ENCODE data around the gene CKAP2L. TPM values are rescaled to one million over a fixed set of nuclear protein-coding genes. Genes with fewer than 3 reads are reported as not detected.

The CKAP2L gene
- total and polyA plus RNA-seq, 2 experiments from 2014 or later: 6.6 to 10.9 TPM

- peak overlapping the region; percentile 22 for H3K9ac ChIP-seq
- H3K4me3 ChIP-seq: no peak overlapping the region
- peaks cover 13% of the 10 kb centered on the region for H3F3A ChIP-seq (ENCODE audit: insufficient read depth)
- peak overlapping the region; percentile 51 for H2AFZ ChIP-seq
- in situ Hi-C loops (cut with MboI): no loop called here
- H3K9me3 ChIP-seq (ENCODE audit: low read depth): no peaks in the 10 kb centered on the region
- DNase-seq: peak; percentile 82
- no peaks in the 10 kb centered on the region for H3K27me3 ChIP-seq (replicated peaks; ENCODE audit: insufficient read depth)
- WGBS, 2 experiments (ENCODE audit: low coverage in 1 of 2, low lambda C conversion rate in 2 of 2, missing lambda C conversion rate in 2 of 2): 30 to 33% methylated on average over 9 of the region's 9 CpGs
- peak overlapping the region; percentile 89 for H3K27ac ChIP-seq
- no peaks in the 10 kb centered on the region for H3K79me2 ChIP-seq (ENCODE audit: insufficient read depth)
- H3K9me2 ChIP-seq (ENCODE audit: insufficient read depth): no peaks in the 10 kb centered on the region
- H3K4me2 ChIP-seq (ENCODE audit: unreplicated experiment): no peak overlapping the region
- H4K20me1 ChIP-seq (ENCODE audit: insufficient read depth): no peaks in the 10 kb centered on the region
- H3K4me1 ChIP-seq (ENCODE audit: insufficient read depth): peaks cover 24% of the 10 kb centered on the region
- H3K36me3 ChIP-seq (ENCODE audit: low read depth): no peaks in the 10 kb centered on the region
- no peak for TF ChIP-seq EZH2phosphoT487 (IDR thresholded peaks at IDR 0.05; ENCODE audit: insufficient read depth, low read depth)
- no peak for TF ChIP-seq EZH2 (IDR thresholded peaks at IDR 0.05; ENCODE audit: insufficient read depth, poor library complexity, severe bottlenecking)
Observed at GRCh38 chr2:112690853-112691401, 73.5 kb downstream of the CKAP2L start.

- Histone ChIP-seq H3K9me2 (ENCODE audit: insufficient read depth) (no peaks in the 10 kb centered on the region), H2AFZ (no peak overlapping the region), H3K27me3 (replicated peaks; ENCODE audit: insufficient read depth) (no peaks in the 10 kb centered on the region), H4K20me1 (ENCODE audit: insufficient read depth) (no peaks in the 10 kb centered on the region), H3K4me1 (ENCODE audit: insufficient read depth) (peaks cover 22% of the 10 kb centered on the region), H3K4me3 (no peak overlapping the region), H3K36me3 (ENCODE audit: low read depth) (no peaks in the 10 kb centered on the region), H3K79me2 (ENCODE audit: insufficient read depth) (no peaks in the 10 kb centered on the region), H3F3A (ENCODE audit: insufficient read depth) (peaks cover 13% of the 10 kb centered on the region), H3K27ac (no peak overlapping the region), H3K9me3 (ENCODE audit: low read depth) (no peaks in the 10 kb centered on the region), H3K9ac (no peak overlapping the region), H3K4me2 (ENCODE audit: unreplicated experiment) (no peak overlapping the region)
- 86 to 90% methylated on average over 14 of the region's 14 CpGs for WGBS, 2 experiments (ENCODE audit: low coverage in 1 of 2, low lambda C conversion rate in 2 of 2, missing lambda C conversion rate in 2 of 2)
- TF ChIP-seq EZH2phosphoT487 (IDR thresholded peaks at IDR 0.05; ENCODE audit: insufficient read depth, low read depth) (no peak), EZH2 (IDR thresholded peaks at IDR 0.05; ENCODE audit: insufficient read depth, poor library complexity, severe bottlenecking) (no peak)
- in situ Hi-C loops (cut with MboI): no loop called here
- DNase-seq: peak; percentile 36
Observed at GRCh38 chr2:112688086-112688880, 76.1 kb downstream of the CKAP2L start.

- TF ChIP-seq EZH2phosphoT487 (IDR thresholded peaks at IDR 0.05; ENCODE audit: insufficient read depth, low read depth) (no peak), EZH2 (IDR thresholded peaks at IDR 0.05; ENCODE audit: insufficient read depth, poor library complexity, severe bottlenecking) (no peak)
- no peak overlapping the region for H2AFZ ChIP-seq
- H3K4me3 ChIP-seq: no peak overlapping the region
- no peaks in the 10 kb centered on the region for H3K27me3 ChIP-seq (replicated peaks; ENCODE audit: insufficient read depth)
- no peaks in the 10 kb centered on the region for H3K9me2 ChIP-seq (ENCODE audit: insufficient read depth)
- H3F3A ChIP-seq (ENCODE audit: insufficient read depth): peaks cover 13% of the 10 kb centered on the region
- H3K4me1 ChIP-seq (ENCODE audit: insufficient read depth): peaks cover 15% of the 10 kb centered on the region
- H3K27ac ChIP-seq: no peak overlapping the region
- H3K4me2 ChIP-seq (ENCODE audit: unreplicated experiment): no peak overlapping the region
- H3K79me2 ChIP-seq (ENCODE audit: insufficient read depth): no peaks in the 10 kb centered on the region
- 80 to 83% methylated on average over 6 of the region's 6 CpGs for WGBS, 2 experiments (ENCODE audit: low coverage in 1 of 2, low lambda C conversion rate in 2 of 2, missing lambda C conversion rate in 2 of 2)
- no peaks in the 10 kb centered on the region for H4K20me1 ChIP-seq (ENCODE audit: insufficient read depth)
- in situ Hi-C loops (cut with MboI): no loop called here
- no peaks in the 10 kb centered on the region for H3K36me3 ChIP-seq (ENCODE audit: low read depth)
- no peaks in the 10 kb centered on the region for H3K9me3 ChIP-seq (ENCODE audit: low read depth)
- DNase-seq: no peak
- no peak overlapping the region for H3K9ac ChIP-seq
Observed at GRCh38 chr2:112687522-112687921, 76.9 kb downstream of the CKAP2L start.

Other genes starting within 250 kb of the CKAP2L start
- 9.2 and 16.5 TPM in 2 replicates for gene POLR1B, start 222.1 kb downstream of the CKAP2L start, total RNA-seq (2014; rRNA removed; shearing (Covaris generic))
- gene POLR1B, start 222.1 kb downstream of the CKAP2L start, polyA plus RNA-seq (2016; fragmentation: Nextera tagmentation; extraction: Ambion mirVana): 8.2 and 9.8 TPM in 2 replicates
- gene CHCHD5, start 180.0 kb downstream of the CKAP2L start, total RNA-seq (2014; rRNA removed; shearing (Covaris generic)): 7.1 and 9.5 TPM in 2 replicates
- gene CHCHD5, start 180.0 kb downstream of the CKAP2L start, polyA plus RNA-seq (2016; fragmentation: Nextera tagmentation; extraction: Ambion mirVana): 55.4 and 57.8 TPM in 2 replicates
- 135 and 153 TPM in 2 replicates for gene SLC20A1, start 118.7 kb downstream of the CKAP2L start, total RNA-seq (2014; rRNA removed; shearing (Covaris generic))
- gene SLC20A1, start 118.7 kb downstream of the CKAP2L start, polyA plus RNA-seq (2016; fragmentation: Nextera tagmentation; extraction: Ambion mirVana): 191 and 193 TPM in 2 replicates
- gene NT5DC4, start 43.6 kb downstream of the CKAP2L start, total RNA-seq (2014; rRNA removed; shearing (Covaris generic)): not detected in 2 replicates
- not detected in 2 replicates for gene NT5DC4, start 43.6 kb downstream of the CKAP2L start, polyA plus RNA-seq (2016; fragmentation: Nextera tagmentation; extraction: Ambion mirVana)
- 0.54 TPM in 1 of 2 replicates, not detected in the other for gene IL1A, start 19.9 kb upstream of the CKAP2L start, total RNA-seq (2014; rRNA removed; shearing (Covaris generic))
- 0.14 TPM in 1 of 2 replicates, not detected in the other for gene IL1A, start 19.9 kb upstream of the CKAP2L start, polyA plus RNA-seq (2016; fragmentation: Nextera tagmentation; extraction: Ambion mirVana)
- gene IL1B, start 72.2 kb upstream of the CKAP2L start, total RNA-seq (2014; rRNA removed; shearing (Covaris generic)): 0.86 and 3.8 TPM in 2 replicates
- gene IL1B, start 72.2 kb upstream of the CKAP2L start, polyA plus RNA-seq (2016; fragmentation: Nextera tagmentation; extraction: Ambion mirVana): 1.1 and 2.2 TPM in 2 replicates
- gene IL37, start 146.6 kb upstream of the CKAP2L start, total RNA-seq (2014; rRNA removed; shearing (Covaris generic)): not detected in 2 replicates
- not detected in 2 replicates for gene IL37, start 146.6 kb upstream of the CKAP2L start, polyA plus RNA-seq (2016; fragmentation: Nextera tagmentation; extraction: Ambion mirVana)
- gene IL36G, start 213.4 kb upstream of the CKAP2L start, total RNA-seq (2014; rRNA removed; shearing (Covaris generic)): not detected in 2 replicates
- gene IL36G, start 213.4 kb upstream of the CKAP2L start, polyA plus RNA-seq (2016; fragmentation: Nextera tagmentation; extraction: Ambion mirVana): not detected in 2 replicates
- gene IL36A, start 240.8 kb upstream of the CKAP2L start, total RNA-seq (2014; rRNA removed; shearing (Covaris generic)): not detected in 2 replicates
- gene IL36A, start 240.8 kb upstream of the CKAP2L start, polyA plus RNA-seq (2016; fragmentation: Nextera tagmentation; extraction: Ambion mirVana): not detected in 2 replicates

All from GM23248 (cell line).